ENCODE results near the gene DNAAF8.
A peak's percentile ranks its signal among the peaks of the same experiment; 100 is the strongest.

The DNAAF8 gene

DNA sequence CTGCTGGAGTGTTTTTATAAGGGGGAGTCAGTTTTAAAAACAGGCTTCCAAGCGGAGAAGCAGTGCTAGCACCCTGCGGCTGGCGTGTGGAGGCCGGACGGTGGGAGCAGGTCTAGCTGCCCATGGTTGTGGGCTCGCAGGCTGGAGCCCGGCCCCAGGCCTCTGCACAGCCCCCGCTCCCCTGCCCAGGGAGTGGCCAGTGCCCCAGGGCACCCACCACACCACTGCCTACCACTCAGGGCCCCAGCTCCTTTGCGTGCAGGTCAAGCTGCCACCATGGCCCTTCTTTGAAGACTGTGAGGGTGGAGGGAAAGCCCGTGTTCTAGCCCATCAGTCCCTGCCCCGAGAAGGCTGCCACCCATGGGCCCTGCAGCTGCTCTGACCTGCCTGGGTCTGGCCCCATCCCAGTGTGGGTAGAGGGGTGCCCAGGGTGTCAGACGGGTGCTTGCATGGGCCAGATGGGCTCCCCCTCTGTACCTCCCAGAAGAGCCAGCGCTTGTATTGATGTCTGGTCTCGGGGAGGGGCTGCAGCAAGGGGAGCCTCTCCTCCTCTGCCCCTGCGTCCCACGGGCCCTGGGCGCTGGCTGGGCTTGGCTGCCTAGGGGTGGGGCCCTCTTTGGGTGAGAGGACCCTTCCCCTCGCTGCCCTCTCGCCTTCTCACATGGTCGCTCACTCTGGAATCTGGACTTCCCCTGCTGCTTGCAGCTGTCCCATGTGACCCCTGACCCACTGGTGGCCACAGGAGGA lies 42.5 kb upstream of the DNAAF8 start:
- H3K9me3 Mint-ChIP-seq = no peaks in the 10 kb centered on the region
- peaks cover 64% of the 10 kb centered on the region for H3K36me3 Mint-ChIP-seq (ENCODE audit: low read depth)
- H3K4me1 Mint-ChIP-seq (ENCODE audit: low read depth) = peaks cover 78% of the 10 kb centered on the region
- H3K4me3 Mint-ChIP-seq = peak overlapping the region; percentile 7
- H3K27ac Mint-ChIP-seq = peak overlapping the region; percentile 86
- intact Hi-C loops (cut with micrococcal nuclease) = no loop called here
- H3K27me3 Mint-ChIP-seq = no peaks in the 10 kb centered on the region

DNA sequence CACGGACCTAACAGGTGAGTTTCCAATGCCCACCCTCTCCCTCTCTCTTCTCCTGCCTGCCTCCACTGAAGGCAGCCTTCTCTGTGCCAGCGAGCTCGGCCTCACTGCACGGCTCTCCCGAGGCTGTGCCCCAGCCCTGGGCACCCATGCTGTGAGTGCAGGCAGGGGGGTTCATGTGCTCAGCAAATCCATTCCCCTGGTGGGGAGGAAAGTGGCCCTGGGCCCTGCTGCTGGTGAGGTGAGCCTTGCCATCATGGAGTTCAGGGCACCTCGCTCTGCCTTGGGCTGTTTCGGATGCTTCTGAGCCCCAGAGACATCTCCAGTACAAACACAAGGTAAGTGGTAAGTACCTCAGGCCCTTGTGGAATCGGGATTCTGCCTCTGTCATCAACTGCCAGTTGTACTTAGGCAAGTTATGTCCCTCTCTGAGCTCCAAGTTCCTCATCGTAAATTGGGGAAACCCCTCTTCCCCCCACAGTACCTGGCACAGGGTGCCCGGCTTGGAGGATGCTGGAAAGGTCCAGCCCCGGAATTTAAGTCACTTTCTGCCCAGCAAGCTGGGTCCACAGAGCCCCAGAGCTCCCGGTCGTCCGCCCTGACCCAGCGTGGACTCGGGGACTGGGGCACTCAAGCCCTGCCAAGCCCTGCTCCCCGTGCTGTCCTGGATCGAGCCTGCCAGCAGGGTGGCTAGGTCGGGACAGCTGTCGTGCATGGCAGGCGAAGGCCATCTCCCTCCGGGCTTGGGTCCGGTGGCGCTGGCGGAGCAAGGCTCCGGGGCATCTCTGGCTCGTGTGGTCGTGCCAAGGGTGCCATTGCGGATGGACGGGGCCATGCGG lies 41.7 kb upstream of the DNAAF8 start:
- H3K27ac Mint-ChIP-seq = peak overlapping the region; percentile 86
- peak overlapping the region; percentile 82 for H3K4me3 Mint-ChIP-seq
- no peaks in the 10 kb centered on the region for H3K9me3 Mint-ChIP-seq
- peaks cover 64% of the 10 kb centered on the region for H3K36me3 Mint-ChIP-seq (ENCODE audit: low read depth)
- no peaks in the 10 kb centered on the region for H3K27me3 Mint-ChIP-seq
- H3K4me1 Mint-ChIP-seq (ENCODE audit: low read depth) = peaks cover 71% of the 10 kb centered on the region
- intact Hi-C loops (cut with micrococcal nuclease) = loop anchor here (1.0 kb wide), 1 partner anchor 42 kb away; the partner anchor contains the start of genes ANKS3 and DNAAF8

DNA sequence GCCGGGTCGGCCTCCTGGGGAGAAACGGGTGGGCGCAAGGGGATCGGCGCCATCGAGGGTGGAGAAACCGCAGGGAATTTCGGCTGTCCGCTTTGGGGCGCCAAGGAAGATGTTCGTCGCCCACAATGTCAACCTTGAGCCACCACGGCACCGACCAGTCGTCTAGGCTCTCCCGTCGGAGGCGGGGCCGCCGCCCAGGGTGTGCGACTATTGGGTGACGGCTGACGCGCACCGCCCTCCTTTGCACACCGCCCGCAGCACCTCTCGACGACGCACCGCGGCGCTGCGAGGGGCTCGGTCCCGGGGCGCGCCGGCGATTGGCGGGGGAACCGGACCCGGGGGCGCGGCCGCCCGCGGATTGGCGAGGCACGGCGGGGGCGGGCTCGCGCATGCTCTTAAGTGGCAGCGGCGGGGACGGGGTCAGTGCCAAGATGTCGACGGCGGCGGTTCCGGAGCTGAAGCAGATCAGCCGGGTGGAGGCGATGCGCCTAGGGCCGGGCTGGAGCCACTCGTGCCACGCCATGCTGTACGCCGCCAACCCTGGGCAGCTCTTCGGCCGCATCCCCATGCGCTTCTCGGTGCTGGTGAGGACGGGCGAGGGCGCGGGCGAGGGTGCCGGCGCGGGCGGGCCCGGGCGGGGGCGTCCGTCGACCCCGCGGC lies 40.9 kb upstream of the DNAAF8 start, which contains the start of gene NUDT16L1:
Gene NUDT16L1, plus strand, starts transcription at position 267 of the 660 bp plus-strand sequence. Its CDS starts 165 bp downstream, at position 432.
- Mint-ChIP-seq H3K27me3 (no peaks in the 10 kb centered on the region), H3K27ac (peak within 1 kb of the TSS; percentile 86), H3K9me3 (no peaks in the 10 kb centered on the region), H3K36me3 (ENCODE audit: low read depth) (peaks cover 64% of the 10 kb centered on the region), H3K4me3 (peak within 1 kb of the TSS; percentile 82), H3K4me1 (ENCODE audit: low read depth) (peaks cover 63% of the 10 kb centered on the region)
- intact Hi-C loops (cut with micrococcal nuclease) = loop anchor here (1.0 kb wide), 1 partner anchor 41 kb away; the partner anchor contains the start of genes ANKS3 and DNAAF8

DNA sequence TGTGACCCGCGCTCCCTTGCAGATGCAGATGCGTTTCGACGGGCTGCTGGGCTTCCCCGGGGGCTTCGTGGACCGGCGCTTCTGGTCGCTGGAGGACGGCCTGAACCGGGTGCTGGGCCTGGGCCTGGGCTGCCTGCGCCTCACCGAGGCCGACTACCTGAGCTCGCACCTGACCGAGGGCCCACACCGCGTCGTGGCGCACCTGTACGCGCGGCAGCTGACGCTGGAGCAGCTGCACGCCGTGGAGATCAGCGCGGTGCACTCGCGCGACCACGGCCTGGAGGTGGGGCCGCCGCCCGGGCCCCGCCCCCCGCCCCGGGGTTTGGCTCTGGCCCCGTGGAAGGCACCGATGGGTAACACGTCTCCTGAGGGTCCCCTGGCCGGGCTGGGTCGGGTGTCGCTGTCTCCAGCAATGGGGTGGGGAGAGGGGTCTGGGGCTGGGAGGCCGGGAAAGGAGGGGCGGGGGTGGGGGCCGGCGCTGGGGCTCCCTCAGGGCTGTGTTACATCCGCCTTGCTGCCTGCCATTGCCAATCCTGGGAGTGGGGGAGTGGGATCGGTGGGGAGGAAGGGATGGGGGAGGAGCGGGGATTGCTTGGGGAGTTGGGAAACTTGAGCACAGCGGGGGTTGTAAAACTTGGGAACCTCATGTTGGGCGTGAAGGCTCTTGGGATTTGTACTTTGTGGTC lies 40.2 kb upstream of the DNAAF8 start:
- Mint-ChIP-seq H3K4me3 (peak overlapping the region; percentile 71), H3K4me1 (ENCODE audit: low read depth) (peaks cover 56% of the 10 kb centered on the region), H3K27ac (peak overlapping the region; percentile 86), H3K9me3 (no peaks in the 10 kb centered on the region), H3K27me3 (no peaks in the 10 kb centered on the region), H3K36me3 (ENCODE audit: low read depth) (peaks cover 64% of the 10 kb centered on the region)
- intact Hi-C loops (cut with micrococcal nuclease) = loop anchor here (1.0 kb wide), 1 partner anchor 40 kb away; the partner anchor contains the start of genes ANKS3 and DNAAF8

DNA sequence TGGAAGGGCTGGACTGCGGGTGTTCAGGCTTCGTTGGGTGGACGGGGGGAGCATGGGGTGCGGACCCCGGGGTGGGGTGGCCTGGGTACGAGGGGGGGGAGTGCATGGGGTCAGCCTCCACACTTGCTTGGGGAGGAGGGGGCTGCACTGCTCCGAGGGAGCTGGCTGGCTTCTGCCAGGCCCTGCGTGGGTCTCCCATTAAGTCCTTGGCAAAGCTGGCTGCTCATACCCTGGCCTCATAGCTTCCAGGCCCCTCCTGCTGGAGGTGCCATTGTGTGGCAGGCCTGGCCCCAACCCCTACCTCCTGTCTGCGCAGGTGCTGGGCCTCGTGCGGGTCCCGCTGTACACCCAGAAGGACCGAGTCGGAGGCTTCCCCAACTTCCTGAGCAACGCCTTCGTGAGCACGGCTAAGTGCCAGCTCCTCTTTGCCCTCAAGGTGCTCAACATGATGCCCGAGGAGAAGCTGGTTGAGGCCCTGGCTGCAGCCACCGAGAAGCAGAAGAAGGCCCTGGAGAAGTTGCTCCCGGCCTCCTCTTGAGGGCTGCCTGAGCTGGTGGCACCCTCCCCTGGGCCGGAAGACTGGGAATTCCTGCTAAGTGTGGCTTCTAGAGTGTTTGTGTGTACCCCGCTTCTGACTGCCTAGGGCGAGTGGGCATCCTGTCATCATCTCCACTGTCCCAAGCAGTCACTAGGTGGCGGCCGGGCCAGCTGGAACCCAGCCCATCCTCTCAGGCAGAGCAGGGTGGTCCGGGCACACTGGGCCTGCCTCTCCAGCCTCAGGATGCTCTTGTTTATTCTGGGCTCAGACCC lies 39.5 kb upstream of the DNAAF8 start:
- no peaks in the 10 kb centered on the region for H3K9me3 Mint-ChIP-seq
- intact Hi-C loops (cut with micrococcal nuclease) = no loop called here

DNA sequence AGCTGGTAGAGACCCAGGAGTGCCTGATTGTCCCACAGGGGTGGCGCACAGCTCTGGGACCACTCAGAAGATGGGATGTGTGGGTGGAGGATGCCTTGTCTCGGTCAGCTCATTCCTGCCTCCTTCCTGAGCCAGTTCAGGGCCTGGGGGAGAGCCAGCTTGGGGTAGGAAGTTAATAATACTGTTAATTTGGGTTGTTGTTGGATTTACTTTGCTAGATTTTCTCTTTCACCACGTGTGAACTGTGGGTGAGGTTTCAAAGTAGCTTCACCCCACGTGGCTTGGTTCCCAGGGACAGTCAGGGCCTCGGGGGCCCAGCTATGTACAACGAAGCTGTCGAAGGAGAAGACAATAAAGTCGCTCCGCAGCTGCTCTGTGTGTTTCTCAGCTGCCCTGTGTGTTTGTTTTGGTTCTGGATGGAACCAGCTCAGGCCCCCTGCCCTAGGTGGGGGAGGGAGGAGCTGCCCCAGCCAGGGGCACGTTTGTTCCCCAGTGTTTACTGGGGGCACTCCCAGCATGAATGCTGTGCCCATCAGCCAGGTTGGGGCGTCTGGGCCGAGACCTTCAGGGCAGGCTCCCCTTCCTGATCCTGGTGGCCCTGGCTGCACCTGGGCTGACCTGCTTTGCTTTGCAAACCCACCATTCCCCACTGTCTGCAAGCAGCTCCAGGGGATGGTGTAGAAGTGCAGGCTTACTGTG lies 38.7 kb upstream of the DNAAF8 start:
- Mint-ChIP-seq H3K27me3 (no peaks in the 10 kb centered on the region), H3K9me3 (no peaks in the 10 kb centered on the region), H3K36me3 (ENCODE audit: low read depth) (peaks cover 64% of the 10 kb centered on the region), H3K4me3 (no peak overlapping the region), H3K4me1 (ENCODE audit: low read depth) (peaks cover 41% of the 10 kb centered on the region), H3K27ac (no peak overlapping the region)
- intact Hi-C loops (cut with micrococcal nuclease) = no loop called here

More for the DNA sequence above, 39.5 kb upstream of the DNAAF8 start:
- peak overlapping the region; percentile 53 for H3K27ac Mint-ChIP-seq
- no peaks in the 10 kb centered on the region for H3K27me3 Mint-ChIP-seq
- H3K4me1 Mint-ChIP-seq (ENCODE audit: low read depth) = peaks cover 49% of the 10 kb centered on the region
- H3K36me3 Mint-ChIP-seq (ENCODE audit: low read depth) = peaks cover 64% of the 10 kb centered on the region
- peak overlapping the region; percentile 71 for H3K4me3 Mint-ChIP-seq

DNA sequence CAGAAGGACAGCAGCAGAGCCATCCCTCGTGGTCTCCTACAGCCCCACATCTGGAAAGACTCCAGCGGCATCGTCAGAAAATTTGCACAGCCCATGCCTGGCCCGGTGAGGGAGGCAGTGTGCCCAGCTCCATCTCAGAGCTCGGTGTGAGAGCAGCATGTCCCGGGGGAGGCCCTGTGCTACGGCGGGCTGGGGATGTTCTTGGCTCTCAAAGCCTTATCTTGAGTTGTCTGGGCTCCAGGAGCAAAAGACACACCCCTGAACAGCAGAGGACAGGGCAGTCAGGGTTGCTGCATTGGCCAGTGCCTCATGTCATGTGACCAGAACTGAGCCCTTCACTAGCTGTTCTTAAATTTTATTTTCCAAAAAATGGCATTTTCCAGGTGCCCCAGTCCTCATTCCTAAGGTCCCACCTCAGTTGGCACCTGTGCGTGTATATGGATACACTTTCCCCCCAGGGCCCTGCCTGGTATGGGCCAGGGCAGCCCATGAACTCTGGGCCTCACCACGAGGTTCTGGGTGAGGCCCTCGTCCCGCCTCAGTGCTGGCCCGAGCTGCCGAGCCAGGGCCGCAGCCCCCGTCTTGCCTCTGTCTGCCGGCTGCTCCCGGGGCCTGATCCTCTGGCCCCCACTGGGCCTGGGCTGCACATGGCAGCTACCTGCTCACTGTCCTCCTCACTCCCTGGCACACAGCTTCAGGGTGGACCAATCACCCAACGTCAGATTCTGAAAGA lies 38.0 kb upstream of the DNAAF8 start:
- intact Hi-C loops (cut with micrococcal nuclease) = no loop called here
- H3K4me3 Mint-ChIP-seq = no peak overlapping the region
- peaks cover 65% of the 10 kb centered on the region for H3K36me3 Mint-ChIP-seq (ENCODE audit: low read depth)
- H3K9me3 Mint-ChIP-seq = no peaks in the 10 kb centered on the region
- peaks cover 36% of the 10 kb centered on the region for H3K4me1 Mint-ChIP-seq (ENCODE audit: low read depth)
- no peaks in the 10 kb centered on the region for H3K27me3 Mint-ChIP-seq
- H3K27ac Mint-ChIP-seq = no peak overlapping the region

DNA sequence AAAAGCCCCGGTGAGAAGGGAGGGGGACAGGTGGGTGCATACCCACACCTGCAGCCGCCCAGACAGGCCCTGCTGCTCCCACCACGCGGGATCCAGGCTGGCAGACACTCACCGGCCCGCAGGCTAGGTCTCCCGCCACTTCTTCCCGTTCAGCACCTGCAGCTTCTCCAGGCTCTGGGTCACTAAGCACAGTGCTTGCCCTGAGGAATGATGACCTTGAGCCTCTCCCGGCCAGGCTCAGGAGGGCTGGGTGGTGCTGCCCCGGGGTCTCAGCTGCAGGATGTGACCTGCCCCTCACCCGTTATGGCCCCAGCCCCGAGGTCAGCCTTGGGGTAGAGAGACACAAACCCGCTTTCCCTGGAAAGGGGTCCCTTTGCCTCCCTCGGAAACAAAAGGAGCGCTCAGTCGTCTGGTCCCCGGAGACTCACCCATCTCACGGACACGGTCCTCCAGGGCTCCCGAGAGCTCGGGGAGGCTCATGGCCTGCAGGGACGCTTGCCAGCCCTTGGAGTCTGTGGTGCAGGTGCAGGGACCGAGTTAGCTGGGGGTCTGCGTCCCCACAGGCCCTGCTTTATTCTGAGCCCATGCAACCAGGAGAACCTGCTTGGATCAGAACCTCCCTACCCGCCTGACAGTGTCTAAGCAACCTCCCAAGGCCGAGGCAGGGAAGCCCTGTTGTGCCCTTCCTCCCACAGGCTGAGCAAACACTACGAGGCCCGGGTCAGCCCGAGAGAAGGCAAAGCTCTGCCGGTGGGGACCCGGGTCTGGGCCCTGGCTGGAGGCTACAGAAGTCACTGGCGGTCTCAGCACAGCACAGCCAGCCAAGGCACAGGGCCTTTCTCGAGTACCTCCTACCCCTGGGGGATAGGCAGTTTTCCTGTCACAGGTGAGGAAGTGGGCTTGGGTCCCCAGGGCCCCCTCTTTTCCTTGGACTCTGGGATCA lies 37.2 kb upstream of the DNAAF8 start:
- intact Hi-C loops (cut with micrococcal nuclease) = no loop called here
- Mint-ChIP-seq H3K27me3 (no peaks in the 10 kb centered on the region), H3K4me1 (ENCODE audit: low read depth) (peaks cover 33% of the 10 kb centered on the region), H3K27ac (no peak overlapping the region), H3K36me3 (ENCODE audit: low read depth) (peaks cover 73% of the 10 kb centered on the region), H3K4me3 (no peak overlapping the region), H3K9me3 (no peaks in the 10 kb centered on the region)

DNA sequence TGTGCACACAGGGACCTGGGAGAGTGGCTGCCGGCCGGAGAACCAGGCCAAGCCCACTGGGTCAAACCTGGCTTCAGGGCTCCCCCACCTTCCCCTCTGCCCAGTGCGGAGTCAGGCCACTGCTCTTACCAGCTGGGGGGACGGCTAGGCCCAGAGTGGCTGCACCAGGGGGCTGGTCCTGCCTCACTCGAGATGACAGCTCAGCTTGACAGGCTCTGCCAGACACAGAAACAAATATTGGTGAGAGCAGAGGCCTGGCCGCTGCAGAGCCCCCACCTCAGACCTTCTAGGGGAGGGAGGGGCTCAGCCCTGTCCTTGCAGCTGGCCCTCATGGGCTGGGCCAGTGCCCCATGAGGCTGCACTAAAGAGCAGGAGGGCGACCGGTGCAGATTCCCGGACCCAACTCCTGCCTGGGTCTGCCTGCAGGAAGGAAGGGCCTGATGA lies 36.5 kb upstream of the DNAAF8 start:
- H3K36me3 Mint-ChIP-seq (ENCODE audit: low read depth) = peaks cover 77% of the 10 kb centered on the region
- no peak overlapping the region for H3K4me3 Mint-ChIP-seq
- intact Hi-C loops (cut with micrococcal nuclease) = no loop called here
- H3K27me3 Mint-ChIP-seq = no peaks in the 10 kb centered on the region
- H3K27ac Mint-ChIP-seq = no peak overlapping the region
- H3K9me3 Mint-ChIP-seq = no peaks in the 10 kb centered on the region
- peaks cover 26% of the 10 kb centered on the region for H3K4me1 Mint-ChIP-seq (ENCODE audit: low read depth)

DNA sequence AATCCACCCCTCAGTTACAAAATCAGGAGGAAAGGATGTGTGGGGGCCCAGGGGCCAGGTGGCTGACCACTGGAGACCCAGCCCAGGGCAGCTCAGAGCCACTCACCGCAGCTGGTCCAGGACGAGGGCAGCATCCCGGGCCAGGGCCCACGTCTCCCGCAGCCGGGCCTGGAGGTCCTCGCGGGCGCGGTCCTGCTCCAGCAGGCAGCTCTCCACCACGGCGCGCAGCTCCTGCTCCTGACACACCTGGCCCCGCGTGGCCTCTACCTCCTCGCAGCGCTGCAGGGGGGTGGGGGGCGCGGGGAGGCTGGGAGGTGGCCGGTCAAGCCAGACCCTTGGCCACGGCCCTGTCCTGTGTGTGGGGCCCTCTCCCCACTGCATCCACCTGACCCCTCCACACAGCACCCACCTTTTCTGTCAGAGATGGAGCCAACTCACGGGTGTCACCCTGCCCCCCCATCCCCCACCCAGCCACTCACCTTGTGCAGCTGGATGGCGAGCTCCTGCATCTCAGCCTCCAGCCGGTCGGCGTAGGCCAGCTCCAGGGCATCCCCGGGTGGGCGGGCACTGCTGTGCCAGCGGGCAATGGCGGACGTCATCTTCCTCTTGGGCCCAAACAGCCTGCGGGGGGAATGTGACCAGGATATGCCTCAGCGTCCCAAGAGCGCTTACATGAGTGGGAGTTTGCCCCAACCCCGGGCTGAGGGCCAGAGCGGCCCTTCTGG lies 35.9 kb upstream of the DNAAF8 start:
- intact Hi-C loops (cut with micrococcal nuclease) = no loop called here
- no peaks in the 10 kb centered on the region for H3K9me3 Mint-ChIP-seq
- peaks cover 80% of the 10 kb centered on the region for H3K36me3 Mint-ChIP-seq (ENCODE audit: low read depth)

More for the DNA sequence above, 35.9 kb upstream of the DNAAF8 start:
- H3K27ac Mint-ChIP-seq = no peak overlapping the region
- no peaks in the 10 kb centered on the region for H3K27me3 Mint-ChIP-seq
- peaks cover 22% of the 10 kb centered on the region for H3K4me1 Mint-ChIP-seq (ENCODE audit: low read depth)
- no peak overlapping the region for H3K4me3 Mint-ChIP-seq

Measured in dendritic cell treated with granulocyte-macrophage colony-stimulating factor and Interleukin-4, amounts not matched to agents 40 ng/mL and 50 ng/mL, for 4 days (primary cell).